Hepatocyte (in vitro differentiated cells): Measurements from ENCODE around the gene ZNF423.

Experiments used
- EZH2 ChIP-seq: fragments of 200-600 bp; sonication (generic); IDR thresholded peaks from 2 replicates; pipeline ENCODE4 v1.6.1; 2016; ENCODE audit warnings: antibody characterized with exemption, mild to moderate bottlenecking, borderline replicate concordance
- EZH2phosphoT487 ChIP-seq: fragments of 200-600 bp; sonication (generic); IDR thresholded peaks from one replicate; pipeline ENCODE4 v1.6.1; 2018; ENCODE audit warnings: antibody characterized with exemption, mild to moderate bottlenecking, low read depth, moderate library complexity; ENCODE audit not compliant: unreplicated experiment, severe bottlenecking
- TF ChIP-seq, protein P1 (sequence below): fragments of 200-600 bp; sonication (generic); IDR thresholded peaks from 2 replicates; pipeline ENCODE4 v1.5.1; 2016; ENCODE audit warnings: antibody characterized with exemption, mild to moderate bottlenecking; ENCODE audit not compliant: poor library complexity

DNA sequence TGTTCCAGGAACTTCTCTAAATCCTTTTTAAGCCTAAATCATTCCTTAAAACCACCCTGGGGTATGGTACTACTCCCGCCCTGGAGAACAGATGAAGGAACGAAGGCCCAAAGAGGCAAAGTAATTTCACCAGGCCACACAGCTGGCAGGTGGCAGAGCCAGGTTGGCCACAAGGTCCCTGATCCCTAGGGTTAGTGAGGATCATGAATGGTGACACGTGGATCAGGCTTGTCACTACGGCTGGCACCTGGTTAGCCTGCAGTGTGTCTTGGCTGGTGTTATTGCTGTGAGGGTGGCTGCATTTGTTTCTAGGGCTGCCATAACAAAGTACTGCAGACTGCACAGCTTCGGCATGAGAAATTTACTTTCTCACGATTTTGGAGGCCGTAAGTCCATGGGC is 26.0 kb upstream of the ZNF423 start:
- no peak for TF ChIP-seq EZH2phosphoT487
- TF ChIP-seq, protein P1, sequence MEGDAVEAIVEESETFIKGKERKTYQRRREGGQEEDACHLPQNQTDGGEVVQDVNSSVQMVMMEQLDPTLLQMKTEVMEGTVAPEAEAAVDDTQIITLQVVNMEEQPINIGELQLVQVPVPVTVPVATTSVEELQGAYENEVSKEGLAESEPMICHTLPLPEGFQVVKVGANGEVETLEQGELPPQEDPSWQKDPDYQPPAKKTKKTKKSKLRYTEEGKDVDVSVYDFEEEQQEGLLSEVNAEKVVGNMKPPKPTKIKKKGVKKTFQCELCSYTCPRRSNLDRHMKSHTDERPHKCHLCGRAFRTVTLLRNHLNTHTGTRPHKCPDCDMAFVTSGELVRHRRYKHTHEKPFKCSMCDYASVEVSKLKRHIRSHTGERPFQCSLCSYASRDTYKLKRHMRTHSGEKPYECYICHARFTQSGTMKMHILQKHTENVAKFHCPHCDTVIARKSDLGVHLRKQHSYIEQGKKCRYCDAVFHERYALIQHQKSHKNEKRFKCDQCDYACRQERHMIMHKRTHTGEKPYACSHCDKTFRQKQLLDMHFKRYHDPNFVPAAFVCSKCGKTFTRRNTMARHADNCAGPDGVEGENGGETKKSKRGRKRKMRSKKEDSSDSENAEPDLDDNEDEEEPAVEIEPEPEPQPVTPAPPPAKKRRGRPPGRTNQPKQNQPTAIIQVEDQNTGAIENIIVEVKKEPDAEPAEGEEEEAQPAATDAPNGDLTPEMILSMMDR: no peak
- TF ChIP-seq EZH2: no peak
